Neural crest cell (in vitro differentiated cells): ENCODE data around the gene ZNF423. TPM values are rescaled to one million over a fixed set of nuclear protein-coding genes. Genes with fewer than 3 reads are reported as not detected.

Source experiments
- DNase-seq: peaks from one replicate; pipeline ENCODE4 v3.0.0; 2021; ENCODE audit warnings: low read depth, mixed read lengths, low spot score
- H3K27ac Mint-ChIP-seq: one replicate; pipeline ENCODE4 v1.8.0; 2021; ENCODE audit warnings: mild to moderate bottlenecking, mixed read lengths; ENCODE audit not compliant: unreplicated experiment
- H3K27me3 Mint-ChIP-seq: 2 replicates; pipeline ENCODE4 v1.8.0; 2021; ENCODE audit warnings: low read depth, mild to moderate bottlenecking, mixed read lengths
- H3K36me3 Mint-ChIP-seq: 2 replicates; pipeline ENCODE4 v1.8.0; 2021; ENCODE audit warnings: low read depth, mild to moderate bottlenecking, mixed read lengths
- H3K4me1 Mint-ChIP-seq: 2 replicates; pipeline ENCODE4 v1.8.0; 2021; ENCODE audit warnings: mixed read lengths
- H3K4me3 Mint-ChIP-seq: one replicate; pipeline ENCODE4 v1.8.0; 2021; ENCODE audit warnings: mild to moderate bottlenecking, mixed read lengths
- H3K9me3 Mint-ChIP-seq: 2 replicates; pipeline ENCODE4 v1.8.0; 2021; ENCODE audit warnings: mixed read lengths
- CTCF ChIP-seq: fragments of 200-600 bp; sonication (generic); conservative IDR thresholded peaks from 2 replicates; pipeline ENCODE4 v1.5.0; 2021; ENCODE audit warnings: antibody characterized with exemption, mild to moderate bottlenecking
- total RNA-seq: library from RNA; stranded (reverse); gene quantifications from 2 replicates; pipeline ENCODE4 v1.2.1, GENCODE V29; 2021

The ZNF423 gene
- total RNA-seq, 1 donor from 2014 or later: 55.4 TPM

- H3K27ac Mint-ChIP-seq: no peak overlapping the region
- DNase-seq: no peak
- H3K9me3 Mint-ChIP-seq: no peaks in the 10 kb centered on the region
- no peak for TF ChIP-seq CTCF
- H3K27me3 Mint-ChIP-seq: peaks cover 7% of the 10 kb centered on the region
- H3K4me3 Mint-ChIP-seq: no peak overlapping the region
- H3K4me1 Mint-ChIP-seq: peaks cover 6% of the 10 kb centered on the region
- no peaks in the 10 kb centered on the region for H3K36me3 Mint-ChIP-seq
Observed at GRCh38 chr16:49455181-49455990, 400.5 kb downstream of the ZNF423 start.

GRCh38 chr16:49454426-49455180 lies 401.3 kb downstream of the ZNF423 start:
- H3K4me3 Mint-ChIP-seq: no peak overlapping the region
- DNase-seq: no peak
- TF ChIP-seq CTCF: no peak
- H3K36me3 Mint-ChIP-seq: no peaks in the 10 kb centered on the region
- no peak overlapping the region for H3K27ac Mint-ChIP-seq
- no peaks in the 10 kb centered on the region for H3K9me3 Mint-ChIP-seq
- H3K27me3 Mint-ChIP-seq: peaks cover 7% of the 10 kb centered on the region
- peaks cover 5% of the 10 kb centered on the region for H3K4me1 Mint-ChIP-seq

GRCh38 chr16:49453983-49454382 lies 401.9 kb downstream of the ZNF423 start:
- Mint-ChIP-seq H3K27me3 (peaks cover 7% of the 10 kb centered on the region), H3K4me1 (peaks cover 5% of the 10 kb centered on the region), H3K27ac (no peak overlapping the region), H3K4me3 (no peak overlapping the region), H3K9me3 (no peaks in the 10 kb centered on the region), H3K36me3 (no peaks in the 10 kb centered on the region)
- no peak for TF ChIP-seq CTCF
- DNase-seq: no peak

GRCh38 chr16:49453021-49453420 lies 402.9 kb downstream of the ZNF423 start:
- no peak for DNase-seq
- H3K4me3 Mint-ChIP-seq: no peak overlapping the region
- H3K36me3 Mint-ChIP-seq: no peaks in the 10 kb centered on the region
- peaks cover 7% of the 10 kb centered on the region for H3K27me3 Mint-ChIP-seq
- TF ChIP-seq CTCF: no peak
- H3K27ac Mint-ChIP-seq: no peak overlapping the region
- peaks cover 5% of the 10 kb centered on the region for H3K4me1 Mint-ChIP-seq
- H3K9me3 Mint-ChIP-seq: no peaks in the 10 kb centered on the region

- Mint-ChIP-seq H3K9me3 (no peaks in the 10 kb centered on the region), H3K4me3 (no peak overlapping the region), H3K4me1 (peaks cover 5% of the 10 kb centered on the region), H3K27me3 (peaks cover 7% of the 10 kb centered on the region), H3K36me3 (no peaks in the 10 kb centered on the region), H3K27ac (no peak overlapping the region)
- no peak for DNase-seq
- no peak for TF ChIP-seq CTCF
Observed at GRCh38 chr16:49452578-49452977, 403.3 kb downstream of the ZNF423 start.
